GM04504 (cell line): ENCODE data around the gene PRKCH.
A peak's percentile ranks its signal among the peaks of the same experiment; 100 is the strongest.

Source experiments
- DNase-seq: peaks from one replicate; pipeline ENCODE4 v3.0.0-alpha.2; 2012; ENCODE audit warnings: low read depth

The PRKCH gene

GRCh38 chr14:61492474-61492873 is 171.1 kb downstream of the PRKCH start:
- DNase-seq, result no peak

- peak; percentile 77 for DNase-seq
Observed at GRCh38 chr14:61493239-61493638, 171.9 kb downstream of the PRKCH start.

GRCh38 chr14:61494018-61494417 is 172.6 kb downstream of the PRKCH start:
- DNase-seq, result no peak

- no peak for DNase-seq
Observed at GRCh38 chr14:61495809-61496208, 174.4 kb downstream of the PRKCH start.

- DNase-seq, result no peak
Observed at GRCh38 chr14:61498303-61498702, 176.9 kb downstream of the PRKCH start.

- no peak for DNase-seq
Observed at GRCh38 chr14:61498811-61499210, 177.4 kb downstream of the PRKCH start.

- DNase-seq, result no peak
Observed at GRCh38 chr14:61499991-61500390, 178.6 kb downstream of the PRKCH start.

GRCh38 chr14:61501714-61502458 is 180.5 kb downstream of the PRKCH start:
- DNase-seq, result no peak

GRCh38 chr14:61502459-61503093 is 181.2 kb downstream of the PRKCH start:
- DNase-seq, result no peak

- no peak for DNase-seq
Observed at GRCh38 chr14:61503167-61503801, 181.9 kb downstream of the PRKCH start.

- no peak for DNase-seq
Observed at GRCh38 chr14:61504901-61505300, 183.5 kb downstream of the PRKCH start.

- peak; percentile 75 for DNase-seq
Observed at GRCh38 chr14:61505815-61506809, 184.7 kb downstream of the PRKCH start.

- no peak for DNase-seq
Observed at GRCh38 chr14:61508526-61508925, 187.1 kb downstream of the PRKCH start.

GRCh38 chr14:61510736-61511557 is 189.6 kb downstream of the PRKCH start:
- no peak for DNase-seq

GRCh38 chr14:61511558-61511948 is 190.2 kb downstream of the PRKCH start:
- DNase-seq, result no peak

- DNase-seq, result peak; percentile 77
Observed at GRCh38 chr14:61512026-61512834, 190.9 kb downstream of the PRKCH start.

- DNase-seq, result no peak
Observed at GRCh38 chr14:61513986-61514830, 192.8 kb downstream of the PRKCH start.

GRCh38 chr14:61514927-61515326 is 193.5 kb downstream of the PRKCH start:
- no peak for DNase-seq

- no peak for DNase-seq
Observed at GRCh38 chr14:61515436-61516117, 194.2 kb downstream of the PRKCH start.
